Right ventricle myocardium superior (tissue), 1 donor: ENCODE data around the gene IFNGR1. TPM values are rescaled to one million over a fixed set of nuclear protein-coding genes. Genes with fewer than 3 reads are reported as not detected.
"Not testable (repeated sequence)": the region's sequence is repeated elsewhere in the genome, so short reads cannot be mapped to it uniquely, and the experiment has no call there.

Experiments used
- ATAC-seq: fragments of 200-7000 bp; cut with Tn5 transposase; one replicate; pipeline ENCODE4 v1.9.1; 2020; ENCODE audit warnings: mild to moderate bottlenecking; ENCODE audit not compliant: poor library complexity
- DNase-seq: peaks from one replicate; pipeline ENCODE4 v3.0.0-alpha.2; 2020
- intact Hi-C: fragments of 100-400 bp; cut with DNase I; formaldehyde crosslinking; loops from one replicate; pipeline ENCODE4 v1.11.2; 2022
- total RNA-seq: library from RNA; stranded (reverse); fragmentation: NEBNext Ultra II Directional; extraction: Animal tissue kit (Norgen Biotek cat#: 25700); gene quantifications from one replicate; pipeline ENCODE4 v1.2.1, GENCODE V29; 2021
- donor health status: DM: no; HTN: yes; CAD: no; lungs with severe emphysema.

The IFNGR1 gene
- total RNA-seq, 1 donor from 2014 or later: 99.9 TPM

DNA sequence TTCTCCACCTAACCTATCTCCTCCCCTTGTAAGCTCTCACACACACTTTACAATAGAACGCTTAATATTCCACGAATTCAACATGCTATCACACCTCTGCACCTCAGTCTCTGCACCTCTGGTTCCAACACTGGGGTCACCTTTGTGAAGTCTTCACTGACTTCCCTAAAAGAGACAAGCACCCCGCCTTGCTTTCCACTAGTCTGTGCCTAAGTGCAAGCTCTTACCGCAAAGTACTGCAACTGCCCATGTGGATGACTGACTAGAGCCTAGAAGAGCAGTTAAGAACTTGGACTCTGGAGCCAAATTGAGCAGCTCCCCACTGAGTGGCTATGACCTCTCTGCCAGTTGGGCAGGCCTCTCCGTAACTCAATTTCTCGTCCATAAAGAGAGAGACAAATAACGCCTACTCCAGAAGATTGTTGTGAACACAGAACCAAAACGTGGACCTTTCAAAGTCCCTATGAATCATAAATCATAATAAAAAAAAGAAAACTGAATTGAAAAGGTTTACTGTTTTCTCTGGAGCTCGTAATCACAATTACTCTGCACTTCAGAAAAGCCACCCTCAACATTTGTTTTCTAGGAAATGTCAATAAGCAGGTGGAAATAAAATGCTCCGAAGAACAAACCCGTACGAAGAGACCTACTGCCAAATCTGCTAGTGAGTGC, 1.2 kb downstream of the IFNGR1 start:
- ATAC-seq: peak; percentile 64
- intact Hi-C loops: no loop called here
- DNase-seq: no peak

DNA sequence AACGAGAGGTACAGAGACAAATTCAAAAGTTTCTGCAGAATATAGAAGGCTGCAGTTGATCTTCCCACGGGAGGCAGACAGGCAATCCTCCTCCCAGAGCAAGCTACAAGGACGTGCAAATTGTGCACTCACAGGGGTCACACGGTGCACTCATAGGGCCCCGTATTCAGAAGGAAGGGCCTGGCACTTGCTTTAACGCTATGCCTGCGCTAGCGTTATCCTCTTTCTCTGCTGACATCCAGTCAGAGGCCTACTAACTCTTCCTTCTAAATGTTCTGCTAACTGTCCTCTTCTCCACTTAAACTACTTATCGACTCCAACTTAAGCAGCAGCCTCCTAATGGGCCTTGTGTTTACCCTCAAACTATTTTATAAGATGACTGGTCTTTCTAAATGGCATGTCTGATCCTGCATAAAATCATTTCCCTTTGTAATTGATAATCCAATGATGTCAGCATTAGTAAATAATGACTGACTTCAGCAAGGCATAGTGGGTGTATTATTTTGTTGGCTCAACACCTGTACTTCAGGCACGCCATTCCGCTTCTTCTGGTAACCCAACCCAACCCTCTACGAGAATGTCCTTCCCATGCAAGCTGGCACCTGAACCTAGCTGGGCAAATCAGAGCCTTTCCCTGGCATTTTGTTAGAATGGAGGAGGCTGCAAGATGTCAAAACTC, 2.2 kb downstream of the IFNGR1 start:
- DNase-seq (no peak), ATAC-seq (peak; percentile 32)
- intact Hi-C loops: no loop called here

DNA sequence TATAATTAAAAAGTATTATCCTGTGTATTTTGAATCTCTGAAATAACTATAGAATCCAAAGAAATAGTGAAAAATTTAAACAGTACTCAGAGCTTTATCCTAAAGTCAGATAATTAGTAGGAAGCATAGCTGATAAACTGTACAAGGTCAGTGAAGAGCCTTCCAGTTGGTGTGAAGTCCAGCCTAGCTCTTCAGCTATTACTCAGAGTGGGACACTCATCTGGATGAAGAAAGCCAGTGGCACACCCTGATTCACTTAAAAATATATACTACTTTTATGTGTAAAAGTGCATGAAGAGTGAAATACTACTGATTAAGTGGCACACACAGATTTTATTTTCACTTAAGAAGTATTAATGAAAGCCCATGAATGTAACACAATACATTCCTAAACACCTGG, 3.1 kb downstream of the IFNGR1 start:
- no peak for ATAC-seq
- DNase-seq: no peak
- intact Hi-C loops: no loop called here

DNA sequence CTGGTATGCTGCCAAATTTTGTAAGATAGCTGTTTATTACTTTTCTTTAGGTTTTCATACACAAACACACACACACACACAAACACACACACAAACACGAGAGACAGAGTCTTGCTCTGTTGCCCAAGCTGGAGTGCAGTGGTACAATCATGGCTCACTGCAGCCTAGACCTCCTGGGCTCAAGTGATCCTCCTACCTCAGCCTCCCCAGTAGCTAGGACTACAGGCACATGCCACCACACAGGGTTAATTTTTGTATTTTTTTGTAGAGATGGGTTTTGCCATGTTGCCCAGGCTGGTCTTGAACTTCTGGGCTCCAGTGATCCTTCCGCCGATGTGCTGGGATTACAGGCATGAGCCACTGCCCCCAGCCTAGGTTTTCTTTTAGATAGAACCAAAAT, 3.6 kb downstream of the IFNGR1 start:
- not testable (repeated sequence) for ATAC-seq

DNA sequence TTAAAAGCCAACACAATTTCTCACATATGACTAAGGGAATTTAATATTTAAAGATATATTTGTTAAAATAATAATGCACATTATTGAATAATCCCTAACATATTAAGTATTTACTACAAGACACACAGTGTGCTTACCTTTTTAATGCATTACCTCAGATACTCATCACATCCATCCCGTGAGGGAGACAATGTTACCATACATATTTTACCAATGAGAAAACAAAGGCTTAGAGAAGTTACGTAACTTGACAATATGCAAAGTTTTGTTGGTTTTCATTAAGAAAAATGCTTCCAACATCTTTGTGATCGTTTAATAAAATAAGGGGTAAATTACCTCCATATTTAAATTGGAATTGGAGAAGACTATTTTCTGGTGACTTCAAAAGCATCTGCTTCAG, 4.3 kb downstream of the IFNGR1 start:
- ATAC-seq (no peak), DNase-seq (no peak)
- intact Hi-C loops: no loop called here

More for the DNA sequence above, 3.6 kb downstream of the IFNGR1 start:
- intact Hi-C loops, DNase-seq: not testable (repeated sequence)

DNA sequence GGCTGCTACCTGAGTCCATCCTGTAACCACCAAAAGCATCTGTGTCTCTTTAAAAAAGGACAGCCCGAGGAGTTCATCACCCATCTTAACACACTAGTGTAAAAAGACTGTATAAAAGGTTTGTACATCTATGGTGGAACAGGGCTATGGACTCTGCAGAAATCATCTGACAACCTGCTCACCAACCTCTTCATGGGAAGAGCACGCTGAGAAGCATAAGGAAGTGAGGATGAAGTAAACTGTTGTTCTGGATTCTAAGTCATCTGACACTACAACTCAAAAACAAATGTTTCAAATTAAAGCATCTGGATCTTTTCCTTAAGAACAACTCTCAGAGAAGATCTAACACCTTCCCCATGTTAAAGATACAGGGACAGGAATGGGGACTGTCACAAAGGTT, 5.4 kb downstream of the IFNGR1 start:
- ATAC-seq: no peak
- no peak for DNase-seq
- intact Hi-C loops: no loop called here

DNA sequence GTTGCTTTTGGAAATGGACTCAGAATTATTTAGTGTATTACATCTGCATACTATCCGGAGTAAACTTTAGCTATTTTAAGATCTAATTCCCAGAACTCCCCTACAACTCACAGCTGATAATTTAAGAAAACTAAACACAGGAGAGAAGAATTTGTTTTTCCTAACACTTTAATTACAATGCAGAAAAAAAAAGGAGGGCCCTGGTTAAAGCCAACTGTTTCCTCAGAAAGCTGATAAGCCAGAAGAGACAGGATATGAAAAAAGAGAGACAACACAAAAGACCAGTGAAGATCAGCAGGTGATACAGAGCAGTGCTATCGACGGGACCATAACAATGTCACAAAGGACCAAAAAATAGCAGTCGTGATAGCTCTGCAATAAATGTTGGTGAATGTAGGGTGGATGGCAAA, 5.8 kb downstream of the IFNGR1 start:
- no peak for DNase-seq
- no peak for ATAC-seq
- intact Hi-C loops: no loop called here

DNA sequence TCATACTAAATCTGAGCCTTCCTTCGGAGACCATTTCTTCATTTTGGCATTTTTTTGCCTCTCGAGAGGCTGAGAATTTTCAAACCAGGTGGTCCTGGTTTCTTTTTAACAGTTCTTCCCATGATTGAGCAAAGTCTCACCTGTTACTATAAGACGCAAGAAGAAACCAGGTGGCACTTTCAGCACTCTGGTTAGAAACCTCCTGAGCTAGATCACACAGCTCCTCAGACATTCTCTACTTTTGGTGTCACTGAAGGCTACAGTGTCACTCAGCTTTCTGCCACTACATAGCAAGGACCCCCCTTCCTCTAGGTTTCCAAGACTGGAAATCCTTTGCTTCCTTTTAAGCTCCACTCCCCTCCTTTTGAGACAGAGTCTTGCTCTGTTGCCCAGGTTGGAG, 7.3 kb downstream of the IFNGR1 start:
- DNase-seq: no peak
- intact Hi-C loops: no loop called here

DNA sequence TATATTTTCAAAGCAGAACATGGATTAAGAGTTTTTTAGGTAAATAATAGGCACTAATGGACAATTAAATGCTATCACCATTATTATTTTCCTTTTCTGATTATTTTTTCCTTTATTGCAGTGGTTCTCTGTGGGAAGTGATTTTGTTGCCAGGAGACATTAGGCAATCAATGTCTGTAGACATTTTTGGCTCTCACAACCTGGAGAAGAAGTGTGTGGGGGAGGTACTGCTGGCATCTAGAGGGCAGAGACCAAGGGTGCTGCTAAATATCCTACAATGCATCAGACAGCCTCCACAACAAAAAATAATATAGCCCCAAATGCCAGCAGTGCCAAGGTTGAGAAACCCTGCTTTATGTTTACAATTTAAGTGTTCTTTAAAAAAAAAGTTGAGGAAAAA, 8.3 kb downstream of the IFNGR1 start:
- intact Hi-C loops: no loop called here
- no peak for DNase-seq
- ATAC-seq: peak; percentile 84

More for the DNA sequence above, 7.3 kb downstream of the IFNGR1 start:
- ATAC-seq: no peak

DNA sequence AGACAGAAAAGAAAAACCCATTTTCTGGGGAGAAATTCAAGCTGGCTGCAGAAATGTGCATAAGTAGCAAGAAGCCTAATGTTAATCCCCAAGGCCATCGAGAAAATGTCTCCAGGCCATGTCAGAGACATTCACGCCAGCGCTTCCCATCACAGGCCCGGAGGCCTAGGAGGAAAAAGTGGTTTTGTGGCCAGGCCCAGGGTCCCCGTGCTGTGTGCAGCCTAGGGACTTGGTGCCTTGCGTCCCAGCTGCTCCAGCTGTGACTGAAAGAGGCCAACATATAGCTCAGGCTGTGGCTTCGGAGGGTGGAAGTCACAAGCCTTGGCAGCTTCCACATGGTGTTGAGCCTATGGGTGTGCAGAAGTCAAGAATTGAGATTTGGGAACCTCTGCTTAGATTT, 10.9 kb downstream of the IFNGR1 start:
- intact Hi-C loops: no loop called here
- no peak for DNase-seq
- no peak for ATAC-seq

DNA sequence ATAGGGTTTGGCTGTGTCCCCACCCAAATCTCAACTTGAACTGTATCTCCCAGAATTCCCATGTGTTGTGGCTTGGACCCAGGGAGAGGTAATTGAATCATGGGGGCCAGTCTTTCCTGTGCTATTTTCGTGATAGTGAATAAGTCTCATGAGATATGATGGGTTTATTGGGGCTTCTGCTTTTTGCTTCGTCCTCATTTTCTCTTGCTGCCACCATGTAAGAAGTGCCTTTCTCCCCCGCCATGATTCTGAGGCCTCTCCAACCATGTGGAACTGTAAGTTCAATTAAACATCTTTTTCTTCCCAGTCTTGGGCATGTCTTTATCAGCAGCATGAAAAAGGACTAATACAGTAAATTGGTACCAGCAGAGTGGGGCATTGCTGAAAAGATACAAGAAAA, 11.7 kb downstream of the IFNGR1 start:
- intact Hi-C loops, ATAC-seq, DNase-seq: not testable (repeated sequence)

DNA sequence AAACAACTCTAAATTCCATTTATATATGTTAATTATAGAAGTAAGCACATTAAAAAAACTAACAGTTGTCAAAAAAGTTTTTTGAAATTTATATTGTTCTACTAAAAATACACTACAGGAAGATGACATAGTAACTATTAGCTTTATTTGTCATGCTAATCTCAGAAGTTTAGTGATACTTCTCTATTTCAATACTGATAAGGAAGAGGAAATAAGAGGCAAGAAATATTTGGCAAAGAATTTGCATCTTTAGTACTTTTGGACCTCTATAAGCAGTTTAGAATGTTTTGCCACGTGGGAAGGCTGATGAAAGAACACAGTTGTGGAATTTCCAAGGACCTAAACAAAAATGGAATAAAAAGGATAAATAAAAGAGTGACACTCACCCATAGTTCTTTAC, 12.6 kb downstream of the IFNGR1 start:
- intact Hi-C loops: no loop called here
- ATAC-seq: no peak
- no peak for DNase-seq

DNA sequence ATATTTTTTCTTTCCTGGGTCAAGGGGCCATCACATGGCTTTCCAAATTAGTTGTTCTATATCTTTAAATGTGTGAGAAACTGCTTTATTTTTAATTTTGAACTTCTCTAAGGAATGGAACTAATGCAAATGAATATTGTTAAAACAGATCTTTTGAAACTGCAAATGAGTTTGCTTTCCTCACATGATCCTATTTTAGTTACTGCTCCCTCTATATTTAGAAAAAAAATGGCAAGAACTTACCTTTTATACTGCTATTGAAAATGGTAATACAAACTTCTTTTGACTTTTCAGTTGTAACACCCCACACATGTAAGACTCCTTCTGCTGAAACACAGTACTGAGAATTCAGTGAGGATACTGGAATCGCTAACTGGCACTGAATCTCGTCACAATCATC, 15.9 kb downstream of the IFNGR1 start:
- ATAC-seq (no peak), DNase-seq (no peak)
- intact Hi-C loops: no loop called here

DNA sequence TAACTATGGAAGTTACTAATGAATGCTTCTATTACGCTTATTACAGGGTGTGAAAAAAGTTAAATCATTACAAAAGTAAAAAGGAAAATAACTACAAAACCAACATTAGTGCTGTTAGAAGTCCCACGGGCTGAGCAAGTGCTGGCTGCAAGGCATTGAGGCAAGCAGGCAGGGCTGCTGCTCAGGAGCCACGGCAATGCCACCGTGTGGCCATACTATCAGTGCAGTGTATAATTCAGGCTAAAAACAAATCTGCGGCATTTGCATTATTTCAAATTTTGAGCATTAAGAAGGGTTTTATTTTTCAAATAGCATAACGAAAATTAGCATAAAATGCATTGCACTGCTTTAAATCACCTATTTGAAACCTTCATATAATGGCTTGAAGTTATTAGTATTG, 17.1 kb downstream of the IFNGR1 start:
- ATAC-seq (peak; percentile 77), DNase-seq (peak; percentile 55)
- intact Hi-C loops: no loop called here

DNA sequence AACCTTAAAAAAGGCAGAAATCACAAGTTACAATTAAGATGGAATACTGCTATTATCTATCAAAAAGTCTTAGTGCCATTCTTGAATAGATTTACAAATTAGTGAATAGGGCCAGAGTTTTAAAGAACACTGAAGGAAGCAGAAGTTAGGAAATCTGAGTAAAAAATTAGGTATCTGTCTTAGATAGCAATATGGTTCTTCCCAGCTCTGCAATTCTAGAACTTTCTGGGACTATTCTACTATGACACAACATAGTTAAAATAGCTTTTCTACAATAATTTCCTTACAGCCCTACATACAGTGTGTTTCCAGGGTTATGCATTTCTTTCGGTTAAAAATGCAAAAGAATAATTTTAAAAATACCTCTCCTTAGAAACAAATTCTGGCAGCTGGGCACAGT, 18.2 kb downstream of the IFNGR1 start:
- ATAC-seq (no peak), DNase-seq (no peak)
- intact Hi-C loops: no loop called here

DNA sequence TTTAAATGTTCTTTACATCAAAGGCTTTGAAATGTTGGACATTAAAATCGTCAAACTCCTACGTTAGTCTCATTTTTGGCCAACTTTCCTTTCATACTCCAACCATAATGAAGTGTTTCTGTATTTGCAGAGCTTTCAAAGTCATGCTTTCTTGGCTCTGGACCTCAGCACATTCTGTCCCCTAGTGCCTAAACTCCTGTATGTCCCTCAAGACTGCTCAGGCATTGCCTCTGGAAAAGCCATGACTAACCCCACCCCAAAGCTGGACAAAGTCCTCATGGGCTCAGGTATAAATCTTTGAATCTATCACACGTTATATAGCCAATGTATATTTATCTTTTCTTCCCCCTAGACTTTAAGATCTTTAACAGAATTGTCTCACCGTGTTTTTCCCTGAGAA, 18.9 kb downstream of the IFNGR1 start:
- no peak for DNase-seq

DNA sequence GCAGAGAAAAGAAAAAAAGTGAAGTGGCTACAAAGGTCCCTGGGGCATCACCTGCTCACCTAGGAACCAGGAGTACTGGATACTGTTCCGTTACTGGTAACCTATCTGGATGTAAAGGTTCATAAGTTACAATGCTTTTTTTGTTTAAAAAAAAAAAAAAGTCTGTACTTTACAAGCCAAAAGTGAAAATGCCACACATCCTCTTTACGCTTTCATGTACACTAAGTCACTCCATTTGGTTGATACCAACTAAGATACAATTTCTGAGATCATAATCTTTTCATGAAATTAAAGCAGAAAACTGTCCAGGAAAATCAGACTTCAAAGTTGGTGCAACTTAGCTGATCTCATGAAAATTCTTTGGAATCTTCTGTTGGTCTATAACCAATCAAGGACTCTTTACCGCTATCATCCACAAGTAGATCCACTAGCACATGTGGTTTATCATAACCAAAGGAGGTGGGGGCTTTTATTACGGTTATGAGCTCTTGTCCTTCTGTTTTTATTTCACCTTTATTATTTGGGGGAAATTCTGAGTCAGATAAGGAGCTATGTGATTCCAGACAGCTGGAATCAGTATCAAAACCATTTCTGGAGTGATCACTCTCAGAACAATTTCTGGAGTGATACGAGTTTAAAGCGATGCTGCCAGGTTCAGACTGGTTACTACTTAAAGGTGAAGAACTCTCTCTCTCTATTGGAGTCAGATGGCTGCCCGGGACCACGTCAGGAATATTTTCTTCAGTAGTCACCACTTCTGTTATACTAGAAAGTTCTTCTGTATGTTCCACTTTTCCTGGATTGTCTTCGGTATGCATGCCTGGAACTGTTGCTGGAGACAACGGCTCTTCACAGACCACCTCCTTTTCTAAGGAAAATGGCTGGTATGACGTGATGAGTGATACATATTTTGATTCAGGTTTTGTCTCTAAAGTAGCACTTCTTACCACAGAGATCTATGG, 21.2 kb downstream of the IFNGR1 start:
- intact Hi-C loops: no loop called here
- ATAC-seq: no peak
- no peak for DNase-seq

More for the DNA sequence above, 18.9 kb downstream of the IFNGR1 start:
- intact Hi-C loops: no loop called here
- peak; percentile 30 for ATAC-seq

DNA sequence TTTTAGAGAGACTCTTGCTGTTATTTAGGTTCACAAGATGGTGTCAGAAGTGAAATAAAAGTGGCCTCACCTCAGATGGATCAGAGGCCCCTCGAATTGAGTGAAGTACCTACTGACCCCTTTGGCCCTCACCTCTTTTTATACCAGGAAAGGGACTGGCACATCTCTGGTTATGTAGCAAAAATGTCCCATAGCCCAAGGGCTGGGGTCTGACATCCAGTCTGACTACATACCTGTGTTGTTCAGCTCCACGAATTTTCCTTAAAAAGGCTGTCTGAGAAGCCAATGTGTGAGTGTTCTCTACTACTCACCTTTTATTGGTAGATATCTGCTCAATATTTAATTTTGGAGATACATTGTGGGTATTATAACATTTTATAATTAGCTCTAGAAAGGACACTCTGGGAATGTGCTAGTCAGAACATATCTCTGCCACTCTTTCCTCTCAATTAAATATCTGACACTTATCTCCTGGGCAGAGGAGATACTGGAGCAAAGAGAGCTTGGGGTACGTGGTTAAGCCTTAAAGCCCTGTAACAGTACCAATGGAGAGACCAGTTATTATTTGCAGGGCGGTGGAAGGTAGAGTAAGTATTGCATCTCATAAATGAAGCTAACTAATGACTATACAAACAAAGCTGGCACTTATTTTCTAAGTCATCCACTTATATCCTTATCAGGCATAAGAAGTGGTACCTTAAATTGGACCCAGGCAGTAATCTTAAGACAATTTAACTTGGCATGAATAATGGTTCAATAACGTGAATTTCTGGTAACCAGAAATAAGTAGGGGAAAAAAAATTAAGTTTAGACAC, 25.7 kb downstream of the IFNGR1 start:
- ATAC-seq: no peak
- intact Hi-C loops: loop anchor here (5.0 kb wide), 1 partner anchor 96 kb away; no protein-coding TSS in a partner anchor
- DNase-seq: no peak
